Mesenteric fat pad (tissue), 1 donor: Measurements from ENCODE around the gene MRPL22. TPM values are rescaled to one million over a fixed set of nuclear protein-coding genes. Genes with fewer than 3 reads are reported as not detected.
"Not testable (repeated sequence)": the region's sequence is repeated elsewhere in the genome, so short reads cannot be mapped to it uniquely, and the experiment has no call there.

Experiments
- DNase-seq: peaks from one replicate; pipeline ENCODE4 v3.0.0-alpha.2; 2020; ENCODE audit warnings: low spot score
- total RNA-seq: library from RNA; stranded (reverse); fragmentation: NEBNext Ultra II Directional; extraction: Animal tissue kit (Norgen Biotek cat#: 25700); gene quantifications from one replicate; pipeline ENCODE4 v1.2.1, GENCODE V29; 2021
- donor health status: DM: yes; HTN: yes; CAD: no.

MRPL22 gene
- total RNA-seq, 1 donor from 2014 or later, result 38.8 TPM

DNA sequence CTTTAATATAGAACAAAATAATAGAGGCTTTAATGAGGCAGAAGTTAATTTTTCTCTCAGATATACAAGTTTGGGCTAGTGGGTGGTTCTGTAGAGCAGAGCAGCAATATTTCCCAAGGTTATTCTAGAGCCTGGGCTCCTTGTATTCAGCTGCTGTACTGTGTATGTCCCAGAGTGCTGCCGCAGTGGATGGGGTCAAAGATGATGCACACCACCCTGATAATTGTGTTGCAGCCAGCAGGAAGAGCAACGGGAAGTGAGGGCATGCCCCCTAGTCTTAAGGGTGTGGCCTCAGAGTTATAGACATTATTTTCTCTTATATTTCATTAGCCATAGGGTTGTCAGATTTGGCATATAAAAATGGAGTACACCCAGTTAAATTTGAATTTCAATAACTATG is 48.8 kb downstream of the MRPL22 start:
- DNase-seq, result no peak

DNA sequence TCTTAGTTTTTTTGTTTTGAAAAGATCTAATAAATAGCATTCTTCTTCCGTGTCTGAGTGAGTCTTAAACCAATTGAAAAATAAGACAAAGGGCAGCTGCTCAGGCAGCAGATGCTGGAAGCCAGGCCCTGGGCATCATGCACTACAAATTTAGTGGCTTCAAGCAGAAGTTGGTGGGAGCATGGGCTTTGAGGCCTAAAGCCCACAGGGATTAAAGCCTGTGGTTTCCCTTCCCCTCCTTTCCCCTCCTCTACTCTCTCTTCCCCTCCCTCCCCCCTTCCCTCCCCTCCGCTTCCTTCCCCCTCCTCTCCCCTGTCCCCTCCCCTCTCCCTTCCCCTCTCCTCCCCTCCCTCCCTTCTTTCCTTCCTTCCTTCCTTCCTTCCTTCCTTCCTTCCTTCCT is 52.6 kb downstream of the MRPL22 start:
- DNase-seq, result no peak

DNA sequence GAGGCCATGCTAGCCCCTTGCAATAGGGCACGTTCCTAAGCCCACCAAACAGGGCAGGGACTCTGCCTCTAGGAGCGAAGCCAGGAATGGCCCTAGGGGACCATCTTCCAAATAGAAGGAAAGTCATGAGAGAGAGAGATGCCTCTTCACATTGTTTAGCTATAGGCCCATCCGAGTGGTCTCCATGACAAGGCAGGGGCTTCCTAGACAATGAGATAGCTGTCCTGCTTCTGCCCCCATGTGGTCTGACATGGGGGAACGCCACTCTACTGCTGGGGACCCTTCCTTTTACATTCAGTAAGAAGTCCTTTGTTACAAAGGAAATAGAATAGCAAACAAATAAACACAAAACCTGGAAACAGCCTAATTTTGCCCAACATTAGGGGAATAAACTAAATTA is 54.8 kb downstream of the MRPL22 start:
- DNase-seq, result no peak

DNA sequence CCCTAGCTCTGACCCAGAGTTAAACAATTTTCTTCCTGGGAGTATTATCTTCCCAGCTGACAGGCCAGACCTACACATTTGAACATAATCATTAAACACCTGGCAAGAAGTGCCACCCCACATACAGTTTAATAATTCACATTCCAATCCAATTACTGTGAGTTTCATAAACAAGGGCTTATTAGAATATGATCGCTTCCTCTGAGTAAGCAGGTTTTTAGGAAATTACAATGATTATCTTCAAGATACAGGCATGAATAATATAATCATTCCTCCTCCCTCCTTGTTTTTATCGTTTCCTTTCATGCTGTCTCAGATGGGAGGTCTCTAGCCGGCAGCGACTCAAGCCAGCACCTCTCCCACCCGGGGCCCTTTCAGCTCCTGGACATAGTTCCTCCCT is 56.9 kb downstream of the MRPL22 start:
- DNase-seq, result no peak

GRCh38 chr5:154999865-155000264 is 59.0 kb downstream of the MRPL22 start:
- no peak for DNase-seq

DNA sequence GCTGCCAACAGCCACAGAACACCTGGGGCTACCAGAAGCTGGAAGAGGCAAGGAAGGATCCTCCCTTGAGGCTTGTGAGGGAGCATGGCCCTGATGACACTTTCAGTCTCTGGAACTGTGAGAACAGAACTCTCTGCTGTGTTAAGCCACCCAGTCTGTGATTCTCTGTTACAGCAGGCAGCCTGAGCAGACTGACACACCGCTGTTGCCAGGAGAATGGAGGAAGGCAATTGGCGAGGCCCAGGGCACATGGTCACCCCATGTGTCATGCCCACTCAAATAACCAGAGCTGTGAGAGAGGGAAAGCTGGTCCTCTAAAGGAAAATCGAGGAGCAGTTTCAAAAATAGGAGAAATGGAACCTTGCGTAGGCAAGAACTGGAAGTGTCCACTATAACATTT is 60.6 kb downstream of the MRPL22 start:
- no peak for DNase-seq

- DNase-seq, result not testable (repeated sequence)
Observed at GRCh38 chr5:155002722-155003121, 61.8 kb downstream of the MRPL22 start.

DNA sequence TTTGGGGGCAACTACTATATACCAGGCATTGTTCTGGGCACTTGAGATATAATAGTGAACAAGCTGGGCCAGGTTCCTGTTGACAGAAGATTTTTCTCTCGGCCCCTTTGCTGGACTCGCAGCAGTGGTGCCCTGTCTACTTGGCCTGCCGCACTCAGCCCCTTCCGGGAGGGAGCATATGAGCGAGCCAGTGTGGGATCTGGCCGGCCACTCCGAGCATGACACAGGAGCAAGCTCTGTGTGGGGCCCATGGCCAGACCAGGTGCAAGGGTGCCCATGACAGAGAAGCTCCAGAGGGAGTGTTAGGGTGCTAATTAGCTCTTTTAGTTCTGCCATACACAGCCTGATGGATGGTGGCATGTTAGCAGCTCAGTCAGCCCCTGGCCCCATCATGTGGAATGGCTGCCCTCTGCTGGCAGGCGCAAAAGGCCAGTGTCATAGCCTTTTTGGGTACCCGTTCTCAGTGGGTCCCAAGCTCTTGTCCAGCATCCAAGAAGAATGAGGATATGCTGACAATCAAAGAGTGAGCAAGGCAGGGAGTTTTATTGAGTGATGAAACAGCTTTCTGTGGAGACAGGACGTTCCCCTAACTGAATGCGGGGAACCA is 63.4 kb downstream of the MRPL22 start:
- DNase-seq, result no peak

DNA sequence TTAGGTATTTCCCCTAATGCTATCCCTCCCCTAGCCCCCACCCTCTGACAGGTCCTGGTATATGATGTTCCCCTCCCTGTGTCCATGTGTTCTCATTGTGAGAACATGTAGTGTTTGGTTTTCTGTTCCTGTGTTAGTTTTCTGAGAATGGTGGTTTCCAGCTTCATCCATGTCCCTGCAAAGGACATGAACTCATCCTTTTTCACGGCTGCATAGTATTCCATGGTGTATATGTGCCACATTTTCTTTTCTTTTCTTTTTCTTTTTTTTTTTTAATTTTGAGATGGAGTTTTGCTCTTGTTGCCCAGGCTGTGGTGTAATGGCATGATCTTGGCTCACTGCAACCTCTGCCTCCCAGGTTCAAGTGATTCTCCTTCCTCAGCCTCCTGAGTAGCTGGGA is 65.4 kb downstream of the MRPL22 start:
- DNase-seq, result not testable (repeated sequence)

- no peak for DNase-seq
Observed at GRCh38 chr5:155008669-155009068, 67.8 kb downstream of the MRPL22 start.

GRCh38 chr5:155010881-155011280 is 70.0 kb downstream of the MRPL22 start:
- no peak for DNase-seq

DNA sequence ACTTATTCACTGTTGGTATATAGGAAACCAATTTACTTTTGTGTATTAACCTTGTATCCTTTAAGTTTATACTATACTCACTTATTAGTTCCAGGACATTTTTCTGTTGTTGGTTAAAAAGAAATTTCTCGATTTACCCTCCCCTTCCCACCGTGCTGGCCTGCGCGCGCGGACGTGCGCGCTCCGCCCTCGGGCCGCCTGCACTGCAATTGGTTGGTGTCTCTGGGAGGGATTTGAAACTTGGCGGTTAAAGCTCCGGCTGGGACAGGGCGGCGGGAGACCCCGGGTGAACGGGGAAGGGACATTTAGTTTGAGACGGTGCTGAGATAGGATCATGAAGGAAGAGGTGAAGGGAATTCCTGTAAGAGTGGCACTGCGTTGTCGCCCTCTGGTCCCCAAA is 72.7 kb downstream of the MRPL22 start, which contains the start of gene KIF4B:
Gene KIF4B, plus strand, starts transcription at position 230 of the 400 bp plus-strand sequence. Its CDS starts 105 bp downstream, at position 335.
- DNase-seq, result no peak

GRCh38 chr5:155015239-155015638 is 74.4 kb downstream of the MRPL22 start:
- DNase-seq, result no peak

DNA sequence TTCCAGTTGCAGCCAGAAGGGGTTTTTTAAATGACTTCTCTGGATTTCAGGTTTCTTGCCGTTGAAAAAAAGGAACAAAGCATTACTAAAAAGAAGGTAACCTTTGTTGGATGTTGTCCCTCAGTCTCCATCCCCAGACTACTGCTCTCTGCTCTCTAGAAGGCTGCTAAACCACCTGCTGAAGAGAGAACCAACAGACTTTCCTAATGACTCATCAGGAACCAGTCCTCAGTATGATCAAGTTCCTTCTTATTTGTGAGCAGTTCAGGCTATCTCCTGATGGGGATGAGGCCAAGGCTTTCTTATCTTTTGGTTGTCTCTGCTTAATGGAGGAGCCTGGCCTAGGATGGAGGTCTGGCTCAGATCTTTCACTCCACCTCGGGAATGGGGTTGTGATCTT is 76.7 kb downstream of the MRPL22 start:
- DNase-seq, result no peak

Other genes starting within 250 kb of the MRPL22 start
- gene LARP1, start 185.7 kb upstream of the MRPL22 start, total RNA-seq, result 202 TPM
- 13.2 TPM for gene FAXDC2, start 90.5 kb upstream of the MRPL22 start, total RNA-seq
- 45.0 TPM for gene CNOT8, start 82.4 kb upstream of the MRPL22 start, total RNA-seq
- gene GEMIN5, start 2.9 kb upstream of the MRPL22 start, total RNA-seq, result 20.1 TPM
- gene KIF4B, start 72.7 kb downstream of the MRPL22 start, total RNA-seq, result not detected